Measurements from ENCODE around the gene NUP205. TPM values are rescaled to one million over a fixed set of nuclear protein-coding genes. Genes with fewer than 3 reads are reported as not detected.

The NUP205 gene
- total and polyA plus RNA-seq, 11 donors = 9.4 to 18.6 (median 13.6) TPM

GRCh38 chr7:135525426-135525825 lies 32.3 kb upstream of the NUP205 start:
- no peak for TF ChIP-seq POLR2A (IDR thresholded peaks at IDR 0.05)
- TF ChIP-seq CTCF (IDR thresholded peaks at IDR 0.05) = no peak
- intact Hi-C loops (cut with DNase I) = no loop called here
- no peak for DNase-seq
- ATAC-seq = no peak
- no peaks in the 10 kb centered on the region for H3K4me1 ChIP-seq
- no peaks in the 10 kb centered on the region for H3K27me3 ChIP-seq
- WGBS, 4 donors = 84 to 95% (median 90%) methylated on average over 4 of the region's 4 CpGs
- H3K4me3 ChIP-seq = no peak overlapping the region
- no peaks in the 10 kb centered on the region for H3K36me3 ChIP-seq
- H3K9me3 ChIP-seq = peaks cover 0 to 9% (median 0%) of the 10 kb centered on the region in 12 donors
- no peak overlapping the region for H3K27ac ChIP-seq

GRCh38 chr7:135527025-135527424 lies 30.7 kb upstream of the NUP205 start:
- no peak overlapping the region for H3K4me3 ChIP-seq
- no peaks in the 10 kb centered on the region for H3K4me1 ChIP-seq
- ATAC-seq (no peak), DNase-seq (no peak)
- TF ChIP-seq POLR2A (IDR thresholded peaks at IDR 0.05) (no peak), CTCF (IDR thresholded peaks at IDR 0.05) (no peak)
- H3K9me3 ChIP-seq = peaks cover 0 to 9% (median 0%) of the 10 kb centered on the region in 12 donors
- H3K36me3 ChIP-seq = no peaks in the 10 kb centered on the region
- WGBS, 4 donors = 85 to 92% (median 90%) methylated on average over 3 of the region's 3 CpGs
- no peaks in the 10 kb centered on the region for H3K27me3 ChIP-seq
- H3K27ac ChIP-seq = no peak overlapping the region
- intact Hi-C loops (cut with DNase I) = no loop called here

DNA sequence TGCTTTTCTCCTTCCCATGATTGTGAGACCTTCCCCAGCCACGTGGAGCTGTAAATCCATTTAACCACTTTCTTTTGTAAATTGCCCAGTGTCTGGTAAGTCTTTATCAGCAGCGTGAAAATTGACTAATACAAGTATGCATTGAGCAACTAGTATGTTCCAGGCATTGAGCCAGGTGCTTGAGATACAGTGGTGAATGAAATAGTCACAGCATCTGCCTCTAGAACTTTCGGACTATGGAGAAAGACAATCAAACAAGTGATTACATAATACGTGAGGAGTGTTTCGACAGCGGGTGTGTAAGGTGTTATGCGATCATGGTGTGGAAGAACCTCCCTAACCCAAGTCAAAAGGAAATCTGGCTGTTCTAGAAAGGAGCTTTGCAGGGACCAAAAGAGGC lies 21.6 kb upstream of the NUP205 start:
- 65 to 87% (median 73%) methylated on average over 7 of the region's 7 CpGs for whole genome bisulfite sequencing, 4 donors
- no peak for DNase-seq

GRCh38 chr7:135537453-135537852 lies 20.3 kb upstream of the NUP205 start:
- 75 to 88% (median 79%) methylated on average over 1 of the region's 1 CpG for WGBS, 4 donors
- no peaks in the 10 kb centered on the region for H3K36me3 ChIP-seq

More for the DNA sequence above, 21.6 kb upstream of the NUP205 start:
- H3K4me1 ChIP-seq = peaks cover 0 to 12% (median 0%) of the 10 kb centered on the region in 12 donors
- intact Hi-C loops (cut with DNase I) = no loop called here
- H3K4me3 ChIP-seq = no peak overlapping the region
- no peak for TF ChIP-seq CTCF (IDR thresholded peaks at IDR 0.05)
- TF ChIP-seq POLR2A (IDR thresholded peaks at IDR 0.05) = no peak
- ATAC-seq = no peak
- no peak overlapping the region for H3K27ac ChIP-seq
- no peaks in the 10 kb centered on the region for H3K36me3 ChIP-seq
- H3K9me3 ChIP-seq = no peaks in the 10 kb centered on the region
- no peaks in the 10 kb centered on the region for H3K27me3 ChIP-seq

More at GRCh38 chr7:135537453-135537852, 20.3 kb upstream of the NUP205 start:
- TF ChIP-seq CTCF (IDR thresholded peaks at IDR 0.05) (no peak), POLR2A (IDR thresholded peaks at IDR 0.05) (no peak)
- Histone ChIP-seq H3K4me3 (no peak overlapping the region), H3K27ac (no peak overlapping the region), H3K9me3 (no peaks in the 10 kb centered on the region), H3K27me3 (no peaks in the 10 kb centered on the region), H3K4me1 (peaks cover 0 to 12% (median 0%) of the 10 kb centered on the region in 12 donors)
- no peak for DNase-seq
- no peak for ATAC-seq
- intact Hi-C loops (cut with DNase I) = no loop called here

Measured in heart left ventricle (tissue), 16 donors.